ENCODE data around the gene TMEM205. TPM values are rescaled to one million over a fixed set of nuclear protein-coding genes. Genes with fewer than 3 reads are reported as not detected.

Gene TMEM205
- 74.6 TPM for total RNA-seq
- long read RNA-seq, transcript TMEM205-203 (2 exons, 1,147 nt), result minor isoform, 7 of 49 reads
- long read RNA-seq, transcript TMEM205-201 (3 exons, 1,034 nt), result minor isoform, 5 of 49 reads
- long read RNA-seq, transcript TMEM205-205 (4 exons, 677 nt), result minor isoform, 7 of 49 reads
- long read RNA-seq, transcript TMEM205-216 (4 exons, 792 nt), result major isoform, 20 of 49 reads
- long read RNA-seq, partial matches to known transcripts, result 0 of 49 reads
- long read RNA-seq, other reads (novel, unspliced or antisense), result 3 of 49 reads

DNA sequence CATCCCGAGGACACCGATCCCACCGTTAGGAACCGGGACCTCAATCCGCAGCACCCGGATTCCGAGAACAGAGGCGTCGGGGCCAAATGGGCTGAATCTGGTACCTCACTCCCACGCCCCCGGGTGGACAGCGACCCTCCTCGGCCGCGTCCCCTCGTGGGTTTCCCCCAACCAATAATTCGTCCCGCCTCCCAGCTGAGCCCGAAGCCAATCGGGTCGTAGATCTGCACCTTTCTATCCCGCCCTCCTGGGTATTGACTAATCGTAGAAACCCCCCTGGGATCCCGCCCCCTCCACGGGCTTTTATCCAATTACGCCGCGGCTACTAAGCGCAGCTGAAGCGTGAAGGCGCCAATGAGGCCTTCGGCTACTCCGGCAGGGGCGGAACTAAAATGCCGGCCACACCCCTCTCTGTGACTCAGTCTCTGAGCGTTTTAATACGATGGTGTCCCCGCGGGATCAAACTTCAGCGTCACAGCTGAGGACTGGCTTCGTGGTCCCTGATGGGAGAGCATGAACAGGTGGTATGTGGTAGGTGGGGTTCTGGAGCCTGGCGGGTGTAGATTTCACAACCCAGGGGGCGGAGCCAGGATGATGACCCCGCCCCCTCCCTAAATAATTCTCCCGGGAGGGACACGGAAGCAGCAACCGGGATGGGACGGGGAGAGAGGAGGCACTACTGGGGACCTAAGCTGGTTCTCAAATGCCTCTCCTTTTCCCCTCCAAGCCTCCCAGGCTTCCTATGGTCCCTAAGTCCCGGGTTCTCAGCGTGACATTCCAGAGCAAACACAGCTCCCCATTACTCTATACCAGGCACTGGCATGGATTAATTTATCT is at the start of gene TMEM205, which contains the start of gene CCDC159:
TSS of gene TMEM205 (minus strand) at position 165 of the 837 bp plus-strand sequence. CDS start 649 bp downstream, outside the sequence.
TSS of gene CCDC159 (plus strand) at position 416 of the 837 bp plus-strand sequence. CDS start at position 504, 88 bp downstream.
- TF ChIP-seq, protein P1, sequence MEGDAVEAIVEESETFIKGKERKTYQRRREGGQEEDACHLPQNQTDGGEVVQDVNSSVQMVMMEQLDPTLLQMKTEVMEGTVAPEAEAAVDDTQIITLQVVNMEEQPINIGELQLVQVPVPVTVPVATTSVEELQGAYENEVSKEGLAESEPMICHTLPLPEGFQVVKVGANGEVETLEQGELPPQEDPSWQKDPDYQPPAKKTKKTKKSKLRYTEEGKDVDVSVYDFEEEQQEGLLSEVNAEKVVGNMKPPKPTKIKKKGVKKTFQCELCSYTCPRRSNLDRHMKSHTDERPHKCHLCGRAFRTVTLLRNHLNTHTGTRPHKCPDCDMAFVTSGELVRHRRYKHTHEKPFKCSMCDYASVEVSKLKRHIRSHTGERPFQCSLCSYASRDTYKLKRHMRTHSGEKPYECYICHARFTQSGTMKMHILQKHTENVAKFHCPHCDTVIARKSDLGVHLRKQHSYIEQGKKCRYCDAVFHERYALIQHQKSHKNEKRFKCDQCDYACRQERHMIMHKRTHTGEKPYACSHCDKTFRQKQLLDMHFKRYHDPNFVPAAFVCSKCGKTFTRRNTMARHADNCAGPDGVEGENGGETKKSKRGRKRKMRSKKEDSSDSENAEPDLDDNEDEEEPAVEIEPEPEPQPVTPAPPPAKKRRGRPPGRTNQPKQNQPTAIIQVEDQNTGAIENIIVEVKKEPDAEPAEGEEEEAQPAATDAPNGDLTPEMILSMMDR (IDR thresholded peaks at IDR 0.05), result no peak
- peak; percentile 97 for ATAC-seq
- Histone ChIP-seq H3K4me3 (peak within 1 kb of the TSS; percentile 78), H3K27ac (peak within 1 kb of the TSS; percentile 82), H3K27me3 (no peaks in the 10 kb centered on the region), H3K36me3 (peaks cover 5% of the 10 kb centered on the region), H3K9me3 (no peaks in the 10 kb centered on the region), H3K4me1 (peaks cover 18% of the 10 kb centered on the region)
- DNase-seq, result peak; percentile 98
- intact Hi-C loops (cut with DNase I), result no loop called here

DNA sequence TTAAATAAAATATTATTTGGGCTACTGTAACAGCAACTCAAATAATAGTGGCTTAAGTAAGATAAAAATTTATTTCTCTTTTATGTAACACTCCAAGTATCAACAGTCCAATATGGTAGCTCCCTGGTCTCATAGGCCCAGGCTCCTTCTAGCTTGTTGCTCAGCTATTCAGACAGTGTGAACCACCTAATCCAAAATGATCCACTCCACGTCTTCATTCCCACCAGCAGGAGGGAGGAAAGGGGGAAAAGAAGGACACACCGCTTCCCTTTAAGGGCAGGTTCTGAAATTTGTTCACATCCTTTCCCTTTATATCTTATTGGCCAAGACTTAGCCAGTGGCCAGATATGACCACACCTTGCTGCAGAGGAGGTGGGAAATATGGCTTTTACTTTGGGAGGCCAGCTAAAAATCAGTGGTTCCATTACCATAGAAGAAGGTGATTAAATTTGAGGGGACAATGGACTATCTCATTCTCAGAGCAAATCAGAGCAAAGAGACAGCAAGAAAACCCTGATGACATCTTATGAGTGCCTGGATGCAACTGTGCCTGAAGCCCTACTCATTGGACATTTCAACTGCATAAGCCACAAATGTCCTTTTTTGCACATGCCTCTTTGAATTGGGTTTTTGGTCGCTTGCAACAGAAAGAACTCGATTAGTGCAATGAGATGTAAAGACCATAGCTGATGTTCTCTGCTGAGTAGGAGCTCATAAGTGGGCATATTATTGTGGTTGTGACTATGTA is 45.0 kb upstream of the TMEM205 start:
- DNase-seq, result no peak

DNA sequence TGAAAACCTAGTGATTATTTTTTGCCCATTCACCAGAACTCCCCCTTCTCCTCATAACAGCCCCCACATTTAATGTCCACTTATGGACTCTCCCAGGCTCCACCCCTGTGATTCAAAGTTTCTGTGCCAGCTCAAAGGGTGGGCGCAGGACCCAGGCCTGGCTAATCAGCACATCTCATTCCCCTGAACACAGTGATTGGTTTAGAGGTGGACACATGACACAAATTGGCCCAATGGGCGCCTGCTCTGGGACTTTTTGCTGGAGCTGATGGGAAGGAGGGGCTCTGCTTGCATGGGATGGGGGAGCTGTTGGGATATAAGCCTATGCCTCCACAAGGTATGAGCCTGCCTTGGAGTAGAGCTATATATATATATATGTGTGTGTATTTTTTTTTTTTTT is 44.3 kb upstream of the TMEM205 start:
- Histone ChIP-seq H3K4me3 (no peak overlapping the region), H3K4me1 (peaks cover 8% of the 10 kb centered on the region), H3K27ac (no peak overlapping the region), H3K9me3 (no peaks in the 10 kb centered on the region), H3K36me3 (no peaks in the 10 kb centered on the region), H3K27me3 (no peaks in the 10 kb centered on the region)
- ATAC-seq, result no peak
- DNase-seq, result no peak
- intact Hi-C loops (cut with DNase I), result no loop called here
- TF ChIP-seq, protein P1 (IDR thresholded peaks at IDR 0.05), result no peak

More for the DNA sequence above, 45.0 kb upstream of the TMEM205 start:
- H3K4me3 ChIP-seq, result no peak overlapping the region
- no peaks in the 10 kb centered on the region for H3K9me3 ChIP-seq
- peaks cover 8% of the 10 kb centered on the region for H3K4me1 ChIP-seq
- H3K27me3 ChIP-seq, result no peaks in the 10 kb centered on the region
- no peak overlapping the region for H3K27ac ChIP-seq
- TF ChIP-seq, protein P1 (IDR thresholded peaks at IDR 0.05), result no peak
- no peak for ATAC-seq
- intact Hi-C loops (cut with DNase I), result no loop called here
- no peaks in the 10 kb centered on the region for H3K36me3 ChIP-seq

DNA sequence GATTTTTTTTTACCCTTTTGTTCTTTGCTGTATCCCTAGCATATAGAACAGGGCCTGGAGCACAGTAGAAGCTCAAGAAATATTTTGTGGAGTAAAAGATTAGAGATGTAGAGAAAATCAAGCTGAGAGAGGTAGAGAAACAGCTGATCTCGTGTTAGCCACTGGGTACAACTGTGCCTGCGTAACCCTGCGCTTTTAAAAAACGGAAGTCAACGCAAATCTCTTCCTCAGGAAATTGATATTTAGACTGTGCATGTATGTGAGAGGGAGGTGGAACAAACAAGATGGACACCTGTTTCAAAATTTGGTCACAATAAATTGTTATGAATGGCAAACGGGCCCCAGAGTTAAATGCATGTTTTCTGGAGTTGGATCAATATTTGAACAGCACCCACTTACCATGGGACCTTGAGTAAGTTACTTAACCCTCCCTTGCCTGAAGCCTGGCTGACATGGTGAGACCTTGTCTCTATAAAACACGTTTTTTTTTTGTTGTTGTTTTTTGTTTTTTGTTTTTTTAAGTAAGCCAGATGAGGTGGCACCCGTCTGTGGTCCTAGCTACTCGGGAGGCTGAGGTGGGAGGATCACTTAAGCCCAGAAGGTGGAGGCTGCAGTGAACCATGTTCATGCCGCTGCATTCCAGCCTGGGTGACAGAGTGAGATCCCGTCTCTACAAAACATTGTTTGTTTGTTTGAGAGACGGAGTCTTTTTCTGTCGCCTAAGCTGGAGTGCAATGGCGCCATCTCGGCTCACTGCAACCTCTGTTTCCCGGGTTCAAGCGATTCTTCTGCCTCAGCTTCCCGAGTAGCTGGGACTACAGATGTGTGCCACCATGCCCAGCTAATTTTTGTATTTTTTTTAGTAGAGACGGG is 41.3 kb upstream of the TMEM205 start:
- H3K4me3 ChIP-seq, result no peak overlapping the region
- intact Hi-C loops (cut with DNase I), result no loop called here
- H3K27ac ChIP-seq, result peak overlapping the region; percentile 19
- DNase-seq (no peak), ATAC-seq (peak; percentile 22)
- H3K36me3 ChIP-seq, result no peaks in the 10 kb centered on the region
- no peaks in the 10 kb centered on the region for H3K9me3 ChIP-seq
- no peaks in the 10 kb centered on the region for H3K27me3 ChIP-seq
- TF ChIP-seq, protein P1 (IDR thresholded peaks at IDR 0.05), result no peak
- peaks cover 28% of the 10 kb centered on the region for H3K4me1 ChIP-seq

DNA sequence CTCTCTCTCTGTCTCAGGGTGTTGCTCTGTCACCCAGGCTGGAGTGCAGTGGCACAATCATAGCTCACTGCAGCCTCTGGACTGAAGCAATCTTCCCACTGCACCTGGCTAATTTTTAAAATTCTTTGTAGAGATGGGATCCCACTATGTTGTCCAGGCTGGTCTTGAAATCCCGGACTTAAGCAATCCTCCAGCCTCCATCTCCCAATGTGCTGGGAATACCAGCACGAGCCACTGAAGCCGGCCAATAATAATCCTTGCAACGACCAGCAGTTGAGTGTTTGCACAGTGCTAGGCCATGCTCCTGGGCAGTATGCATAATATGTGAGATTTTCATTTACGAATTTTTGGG is 38.7 kb upstream of the TMEM205 start:
- TF ChIP-seq, protein P1 (IDR thresholded peaks at IDR 0.05), result no peak
- H3K27me3 ChIP-seq, result no peaks in the 10 kb centered on the region
- intact Hi-C loops (cut with DNase I), result no loop called here
- H3K9me3 ChIP-seq, result no peaks in the 10 kb centered on the region
- peaks cover 39% of the 10 kb centered on the region for H3K4me1 ChIP-seq
- no peak overlapping the region for H3K27ac ChIP-seq
- DNase-seq (no peak), ATAC-seq (no peak)
- H3K36me3 ChIP-seq, result no peaks in the 10 kb centered on the region
- no peak overlapping the region for H3K4me3 ChIP-seq

Data from upper lobe of right lung (tissue), 1 donor.